ENCODE data around the gene AUP1.

DNA sequence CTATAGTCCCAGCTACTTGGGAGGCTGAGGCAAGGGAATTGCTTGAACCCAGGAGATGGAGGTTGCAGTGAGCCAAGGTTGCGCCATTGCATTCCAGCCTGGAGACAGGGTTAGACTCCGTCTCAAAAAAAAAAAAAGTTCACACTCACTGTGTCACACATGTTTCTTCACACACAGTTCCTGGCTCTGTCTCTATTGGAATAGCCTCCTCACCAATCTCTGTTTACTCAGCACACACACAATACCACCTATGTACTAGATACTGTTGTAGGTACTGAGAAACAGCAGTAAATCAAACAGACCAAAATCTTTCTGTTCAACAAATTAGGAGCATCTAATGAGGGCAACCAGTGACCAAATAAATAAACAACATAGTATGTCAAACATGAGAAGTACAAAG is 43.4 kb downstream of the AUP1 start:
- TF ChIP-seq CTCF (IDR thresholded peaks at IDR 0.05; ENCODE audit: low read depth, low read length, poor library complexity, severe bottlenecking) (no peak), EZH2phosphoT487 (IDR thresholded peaks at IDR 0.05; ENCODE audit: borderline replicate concordance, low read length) (no peak)
